Panc1 (cell line): ENCODE measurements around the gene CCDC121. TPM values are rescaled to one million over a fixed set of nuclear protein-coding genes. Genes with fewer than 3 reads are reported as not detected.
A peak's percentile ranks its signal among the peaks of the same experiment; 100 is the strongest.

ENCODE experiments used
- ATAC-seq: fragments of 200-7000 bp; cut with Tn5 transposase; 2 replicates; pipeline ENCODE4 v1.9.1; 2020; ENCODE audit warnings: mild to moderate bottlenecking, moderate library complexity
- BruUV-seq: library from RNA; stranded (reverse); fragments of 400-500 nt; replicated peaks from 2 replicates; lab custom pipeline; 2021; lab: Mats Ljungman, UMichigan
- CTCF ChIA-PET: fragments of 300-600 bp; sonication (Branson Sonifier 250); formaldehyde crosslinking; loops from one replicate; lab custom pipeline; 2022; ENCODE audit warnings: antibody characterized with exemption; lab: Charles Lee
- POLR2A ChIA-PET: fragments of 300-600 bp; sonication (Branson Sonifier 250); formaldehyde crosslinking; loops from one replicate; lab custom pipeline; 2022; ENCODE audit warnings: antibody characterized with exemption; lab: Charles Lee
- DNase-seq: peaks from one replicate; pipeline ENCODE4 v3.0.0-alpha.2; 2010; ENCODE audit warnings: low read depth, low spot score
- H3K27ac ChIP-seq: 2 replicates; pipeline ENCODE4 v1.5.1; 2011; ENCODE audit warnings: mild to moderate bottlenecking, low read length, inconsistent platforms
- H3K27me3 ChIP-seq: fragments of 200-500 bp; sonication (Bioruptor generic); 2 replicates; pipeline ENCODE4 v1.6.0; 2014; ENCODE audit warnings: low read length, inconsistent platforms; ENCODE audit not compliant: control insufficient read depth, insufficient read depth
- H3K36me3 ChIP-seq: fragments of 200-500 bp; sonication (Bioruptor generic); 2 replicates; pipeline ENCODE4 v1.5.1; 2014; ENCODE audit warnings: inconsistent platforms, mild to moderate bottlenecking, low read length, moderate library complexity; ENCODE audit not compliant: control insufficient read depth, insufficient read depth
- H3K4me1 ChIP-seq: 2 replicates; pipeline ENCODE4 v1.5.1; 2011; ENCODE audit warnings: inconsistent platforms, mild to moderate bottlenecking, low read length, moderate library complexity; ENCODE audit not compliant: control insufficient read depth, insufficient read depth
- H3K4me3 ChIP-seq, 2 experiments: 2 replicates each; pipeline ENCODE4 v1.5.1; 2011 to 2012; ENCODE audit warnings: low read depth in 2 of 2, low read length in 2 of 2, mild to moderate bottlenecking in 2 of 2, inconsistent platforms in 1 of 2, moderate library complexity in 1 of 2
- H3K9me3 ChIP-seq: fragments of 200-500 bp; sonication (Bioruptor generic); 2 replicates; pipeline ENCODE4 v1.5.1; 2014; ENCODE audit warnings: low read depth, mild to moderate bottlenecking, inconsistent platforms, low read length, moderate library complexity; ENCODE audit not compliant: control insufficient read depth, insufficient read depth
- POLR2AphosphoS5 ChIP-seq: IDR thresholded peaks from 2 replicates; pipeline ENCODE4 v1.6.1; 2012; ENCODE audit warnings: mild to moderate bottlenecking, low read depth, low read length, moderate library complexity
- REST ChIP-seq, 2 experiments: IDR thresholded peaks; 2 replicates each; pipeline ENCODE4 v1.6.1; 2011 to 2012; ENCODE audit warnings: low read depth in 2 of 2, control low read depth in 1 of 2, low read length in 1 of 2, mild to moderate bottlenecking in 1 of 2, moderate library complexity in 1 of 2; ENCODE audit not compliant: insufficient read depth in 1 of 2
- SIN3A ChIP-seq: IDR thresholded peaks from 2 replicates; pipeline ENCODE4 v1.6.1; 2012; ENCODE audit warnings: low read depth, mild to moderate bottlenecking, low read length, moderate library complexity, borderline replicate concordance; ENCODE audit not compliant: insufficient read depth
- TCF7L2 ChIP-seq: IDR thresholded peaks from 2 replicates; pipeline ENCODE4 v1.6.1; 2011; ENCODE audit warnings: mild to moderate bottlenecking, low read depth, low read length, inconsistent platforms
- in situ Hi-C: cut with HindIII; loops from 2 replicates; pipeline ENCODE4 v1.10.0; 2016; ENCODE audit warnings: low sequenced_read_pairs, low pct_unique_long_range_greater_than_20kb
- intact Hi-C: fragments of 100-400 bp; cut with micrococcal nuclease; formaldehyde crosslinking; loops from one replicate; pipeline ENCODE4 v1.10.0; 2022; ENCODE audit not compliant: unreplicated experiment
- total RNA-seq: library from RNA; stranded (reverse); gene quantifications from one replicate; pipeline ENCODE4 v1.2.1, GENCODE V29; 2021; ENCODE audit not compliant: unreplicated experiment
- TF ChIP-seq, protein P1 (sequence below): fragments of 450-650 bp; IDR thresholded peaks from 2 replicates; pipeline ENCODE4 v1.5.1; 2017; ENCODE audit warnings: mild to moderate bottlenecking

Gene CCDC121
- total RNA-seq, 1 experiment from 2014 or later, result 5.9 TPM

GRCh38 chr2:27663285-27664153, 34.7 kb upstream of the CCDC121 start, which contains the start of the genes SLC4A1AP and SUPT7L:
Gene SLC4A1AP, plus strand, starts transcription at chr2:27663889. Its CDS starts 26 bp downstream, at chr2:27663915.
Gene SUPT7L, minus strand, starts transcription at chr2:27663614. Its CDS starts 1,422 bp downstream, at chr2:27662192.
- Histone ChIP-seq H3K4me1 (peaks cover 15% of the 10 kb centered on the region), H3K27me3 (no peaks in the 10 kb centered on the region), H3K4me3 (peak within 1 kb of the TSS; percentile 78 to 97), H3K27ac (peak within 1 kb of the TSS; percentile 99), H3K36me3 (peaks cover 25% of the 10 kb centered on the region), H3K9me3 (no peaks in the 10 kb centered on the region)
- CTCF ChIA-PET, result interaction anchor here (0.5 kb wide), 1 partner anchor 20 kb away, joined by 3 read pairs; no protein-coding TSS in a partner anchor
- in situ Hi-C loops (no loop called here), intact Hi-C loops (no loop called here)
- no TSS peak for BruUV-seq
- DNase-seq, result peak; percentile 82
- TF ChIP-seq TCF7L2 (no peak), REST (IDR thresholded peaks at IDR 0.05; ENCODE audit: insufficient read depth in 1 of 2, low read depth in 2 of 2, low read length in 1 of 2) (no peak), SIN3A (peak; percentile 74; the same call in 1 of the 2 replicates), POLR2AphosphoS5 (peak; percentile 69)
- TF ChIP-seq, protein P1, sequence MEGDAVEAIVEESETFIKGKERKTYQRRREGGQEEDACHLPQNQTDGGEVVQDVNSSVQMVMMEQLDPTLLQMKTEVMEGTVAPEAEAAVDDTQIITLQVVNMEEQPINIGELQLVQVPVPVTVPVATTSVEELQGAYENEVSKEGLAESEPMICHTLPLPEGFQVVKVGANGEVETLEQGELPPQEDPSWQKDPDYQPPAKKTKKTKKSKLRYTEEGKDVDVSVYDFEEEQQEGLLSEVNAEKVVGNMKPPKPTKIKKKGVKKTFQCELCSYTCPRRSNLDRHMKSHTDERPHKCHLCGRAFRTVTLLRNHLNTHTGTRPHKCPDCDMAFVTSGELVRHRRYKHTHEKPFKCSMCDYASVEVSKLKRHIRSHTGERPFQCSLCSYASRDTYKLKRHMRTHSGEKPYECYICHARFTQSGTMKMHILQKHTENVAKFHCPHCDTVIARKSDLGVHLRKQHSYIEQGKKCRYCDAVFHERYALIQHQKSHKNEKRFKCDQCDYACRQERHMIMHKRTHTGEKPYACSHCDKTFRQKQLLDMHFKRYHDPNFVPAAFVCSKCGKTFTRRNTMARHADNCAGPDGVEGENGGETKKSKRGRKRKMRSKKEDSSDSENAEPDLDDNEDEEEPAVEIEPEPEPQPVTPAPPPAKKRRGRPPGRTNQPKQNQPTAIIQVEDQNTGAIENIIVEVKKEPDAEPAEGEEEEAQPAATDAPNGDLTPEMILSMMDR, result no peak
- POLR2A ChIA-PET, result no interaction called here
- ATAC-seq, result peak; percentile 91

DNA sequence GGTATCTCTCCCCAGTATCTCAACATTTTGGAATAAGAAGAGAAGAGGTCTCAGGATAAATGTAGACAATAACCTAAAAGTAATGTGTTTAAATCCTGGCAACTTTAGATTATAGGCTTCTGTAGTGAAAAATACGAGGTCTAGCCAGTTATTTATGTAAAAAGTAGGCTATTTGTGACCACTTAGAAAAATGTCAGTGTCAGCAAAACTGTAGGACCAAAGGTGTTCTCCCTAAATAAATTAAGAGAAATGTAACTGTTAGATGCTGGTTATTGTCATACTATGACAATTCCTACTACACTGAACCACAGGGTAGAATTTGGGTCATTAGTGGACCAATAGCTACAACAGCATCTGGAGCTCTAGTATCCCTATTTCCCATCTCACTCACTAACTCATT, 32.6 kb upstream of the CCDC121 start:
- in situ Hi-C loops (no loop called here), intact Hi-C loops (no loop called here)
- ChIA-PET CTCF (no interaction called here), POLR2A (no interaction called here)
- TF ChIP-seq, protein P1, result no peak
- no peak for TF ChIP-seq REST (IDR thresholded peaks at IDR 0.05; ENCODE audit: insufficient read depth in 1 of 2, low read depth in 2 of 2, low read length in 1 of 2)
- TF ChIP-seq POLR2AphosphoS5, result no peak
- TF ChIP-seq TCF7L2, result no peak
- no peak for TF ChIP-seq SIN3A
- no peak overlapping the region for H3K4me3 ChIP-seq
- ATAC-seq (no peak), DNase-seq (no peak)
- no peaks in the 10 kb centered on the region for H3K9me3 ChIP-seq
- H3K4me1 ChIP-seq, result peaks cover 15% of the 10 kb centered on the region
- BruUV-seq, result no TSS peak
- no peak overlapping the region for H3K27ac ChIP-seq
- no peaks in the 10 kb centered on the region for H3K27me3 ChIP-seq
- peaks cover 20% of the 10 kb centered on the region for H3K36me3 ChIP-seq
